Left ventricle myocardium inferior (tissue), 1 donor: ENCODE results near the gene CSNK1E. TPM values are rescaled to one million over a fixed set of nuclear protein-coding genes. Genes with fewer than 3 reads are reported as not detected.
A peak's percentile ranks its signal among the peaks of the same experiment; 100 is the strongest.

Source experiments
- DNase-seq: peaks from one replicate; pipeline ENCODE4 v3.0.0-alpha.2; 2020
- H3K27ac ChIP-seq: fragments of 200-600 bp; replicated peaks from 2 replicates; pipeline ENCODE4 v1.8.0; 2021
- H3K27me3 ChIP-seq: fragments of 200-600 bp; 2 replicates; pipeline ENCODE4 v1.8.0; 2021; ENCODE audit warnings: low read depth
- H3K36me3 ChIP-seq: fragments of 200-600 bp; 2 replicates; pipeline ENCODE4 v1.8.0; 2021
- H3K4me1 ChIP-seq: fragments of 200-600 bp; 2 replicates; pipeline ENCODE4 v1.8.0; 2021
- H3K4me3 ChIP-seq: fragments of 200-600 bp; 2 replicates; pipeline ENCODE4 v1.8.0; 2021; ENCODE audit warnings: mild to moderate bottlenecking, moderate library complexity
- H3K9me3 ChIP-seq: fragments of 200-600 bp; replicated peaks from 2 replicates; pipeline ENCODE4 v1.8.0; 2021
- CTCF ChIP-seq: fragments of 200-600 bp; IDR thresholded peaks from 2 replicates; pipeline ENCODE4 v1.8.0; 2021; ENCODE audit warnings: antibody characterized with exemption, mild to moderate bottlenecking, borderline replicate concordance
- intact Hi-C: fragments of 100-400 bp; cut with micrococcal nuclease; formaldehyde crosslinking; loops from one replicate; pipeline ENCODE4 v1.11.0; 2022
- total RNA-seq: library from RNA; stranded (reverse); fragmentation: NEBNext Ultra II Directional; extraction: Animal tissue kit (Norgen Biotek cat#: 25700); gene quantifications from one replicate; pipeline ENCODE4 v1.2.1, GENCODE V29; 2021
- donor health status: DM: no; HTN: yes; CAD: no; lungs with severe emphysema.

The CSNK1E gene
- total RNA-seq, 1 donor from 2014 or later, result 76.1 TPM

GRCh38 chr22:38315823-38316363, 1.3 kb downstream of the CSNK1E start:
- no peak for TF ChIP-seq CTCF
- Histone ChIP-seq H3K9me3 (no peaks in the 10 kb centered on the region), H3K27me3 (no peaks in the 10 kb centered on the region), H3K36me3 (peaks cover 9% of the 10 kb centered on the region), H3K27ac (peak overlapping the region; percentile 98), H3K4me1 (peaks cover 79% of the 10 kb centered on the region), H3K4me3 (peak overlapping the region; percentile 83)
- DNase-seq, result no peak
- intact Hi-C loops, result no loop called here

- no peaks in the 10 kb centered on the region for H3K27me3 ChIP-seq
- peak overlapping the region; percentile 98 for H3K27ac ChIP-seq
- peaks cover 87% of the 10 kb centered on the region for H3K4me1 ChIP-seq
- H3K36me3 ChIP-seq, result peaks cover 9% of the 10 kb centered on the region
- no peak for TF ChIP-seq CTCF
- intact Hi-C loops, result no loop called here
- no peak for DNase-seq
- no peaks in the 10 kb centered on the region for H3K9me3 ChIP-seq
- peak overlapping the region; percentile 83 for H3K4me3 ChIP-seq
Observed at GRCh38 chr22:38314933-38315822, 2.1 kb downstream of the CSNK1E start.

GRCh38 chr22:38314051-38314932, 2.9 kb downstream of the CSNK1E start:
- Histone ChIP-seq H3K4me3 (peak overlapping the region; percentile 83), H3K36me3 (peaks cover 9% of the 10 kb centered on the region), H3K4me1 (peaks cover 95% of the 10 kb centered on the region), H3K27me3 (no peaks in the 10 kb centered on the region), H3K27ac (peak overlapping the region; percentile 98), H3K9me3 (no peaks in the 10 kb centered on the region)
- TF ChIP-seq CTCF, result no peak
- intact Hi-C loops, result no loop called here
- no peak for DNase-seq

GRCh38 chr22:38313384-38313955, 3.8 kb downstream of the CSNK1E start:
- Histone ChIP-seq H3K36me3 (peaks cover 9% of the 10 kb centered on the region), H3K9me3 (no peaks in the 10 kb centered on the region), H3K27ac (peak overlapping the region; percentile 98), H3K4me3 (peak overlapping the region; percentile 83), H3K4me1 (peaks cover 96% of the 10 kb centered on the region), H3K27me3 (no peaks in the 10 kb centered on the region)
- no peak for TF ChIP-seq CTCF
- DNase-seq, result peak; percentile 78
- intact Hi-C loops, result no loop called here

GRCh38 chr22:38312261-38312800, 4.9 kb downstream of the CSNK1E start:
- DNase-seq, result no peak
- no peaks in the 10 kb centered on the region for H3K9me3 ChIP-seq
- peaks cover 9% of the 10 kb centered on the region for H3K36me3 ChIP-seq
- intact Hi-C loops, result no loop called here
- no peaks in the 10 kb centered on the region for H3K27me3 ChIP-seq
- peak overlapping the region; percentile 83 for H3K4me3 ChIP-seq
- H3K27ac ChIP-seq, result peak overlapping the region; percentile 98
- TF ChIP-seq CTCF, result no peak
- peaks cover 96% of the 10 kb centered on the region for H3K4me1 ChIP-seq
